KMS-11 (cell line): Measurements from ENCODE around the gene PRKCZ.

Source experiments
- H2AFZ ChIP-seq: fragments of 200-600 bp; sonication (generic); 2 replicates; pipeline ENCODE4 v1.6.1; 2016; ENCODE audit warnings: antibody characterized with exemption, mixed run types, low read depth
- H3K27ac ChIP-seq: fragments of 200-600 bp; sonication (generic); 2 replicates; pipeline ENCODE4 v1.6.1; 2016; ENCODE audit warnings: mild to moderate bottlenecking, mixed run types
- H3K27me3 ChIP-seq: fragments of 200-600 bp; sonication (generic); 2 replicates; pipeline ENCODE4 v1.6.1; 2017; ENCODE audit warnings: mild to moderate bottlenecking, low read depth, mixed run types, moderate library complexity; ENCODE audit not compliant: insufficient read depth
- H3K36me3 ChIP-seq: fragments of 200-600 bp; sonication (generic); 2 replicates; pipeline ENCODE4 v1.6.1; 2017; ENCODE audit warnings: mild to moderate bottlenecking, mixed run types; ENCODE audit not compliant: insufficient read depth
- H3K4me1 ChIP-seq: fragments of 200-600 bp; sonication (generic); 2 replicates; pipeline ENCODE4 v1.6.1; 2016; ENCODE audit warnings: mild to moderate bottlenecking, low read depth, mixed run types; ENCODE audit not compliant: poor library complexity, severe bottlenecking
- H3K4me2 ChIP-seq: fragments of 200-600 bp; sonication (generic); 2 replicates; pipeline ENCODE4 v1.7.0; 2016; ENCODE audit warnings: mild to moderate bottlenecking, mixed run types
- H3K4me3 ChIP-seq: fragments of 200-600 bp; sonication (generic); IDR thresholded peaks from 2 replicates; pipeline ENCODE4 v1.6.1; 2017; ENCODE audit warnings: low read depth, low read length, mixed read lengths; ENCODE audit not compliant: insufficient read depth
- H3K79me2 ChIP-seq: fragments of 200-600 bp; sonication (generic); 2 replicates; pipeline ENCODE4 v1.6.1; 2016; ENCODE audit warnings: low read depth, mixed run types; ENCODE audit not compliant: insufficient read depth
- H3K9ac ChIP-seq: fragments of 200-600 bp; sonication (generic); 2 replicates; pipeline ENCODE4 v1.6.1; 2016; ENCODE audit warnings: mild to moderate bottlenecking, mixed run types
- H4K20me1 ChIP-seq: fragments of 200-600 bp; sonication (generic); 2 replicates; pipeline ENCODE4 v1.6.1; 2016; ENCODE audit warnings: mild to moderate bottlenecking, mixed run types; ENCODE audit not compliant: insufficient read depth
- TF ChIP-seq, protein P1 (sequence below): fragments of 200-600 bp; sonication (generic); conservative IDR thresholded peaks from 2 replicates; pipeline ENCODE4 v1.6.1; 2017; ENCODE audit warnings: low read depth, mild to moderate bottlenecking, antibody characterized with exemption, low read length, moderate library complexity, mixed read lengths

PRKCZ gene

DNA sequence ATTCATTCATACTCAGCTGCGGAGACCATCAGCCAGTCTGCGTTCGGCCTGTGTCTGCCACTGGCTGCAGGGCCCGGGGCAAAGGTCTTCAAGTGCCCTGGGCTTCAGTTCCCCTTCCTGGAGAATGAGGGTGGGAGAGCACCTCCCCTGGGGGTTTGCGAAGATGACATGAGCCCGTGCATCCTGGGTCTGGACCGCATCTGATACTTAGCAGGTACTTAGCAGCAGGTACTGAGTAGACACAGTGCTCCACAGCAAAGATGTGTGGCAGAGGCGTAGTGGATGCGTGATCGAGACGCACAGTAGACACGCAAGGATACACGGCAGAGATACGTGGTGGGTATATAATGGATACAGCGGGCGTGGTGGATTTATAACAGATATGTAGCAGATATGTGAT lies 51.3 kb downstream of the PRKCZ start:
- no peaks in the 10 kb centered on the region for H3K79me2 ChIP-seq
- no peak overlapping the region for H3K4me3 ChIP-seq
- no peaks in the 10 kb centered on the region for H3K4me1 ChIP-seq
- TF ChIP-seq, protein P1, sequence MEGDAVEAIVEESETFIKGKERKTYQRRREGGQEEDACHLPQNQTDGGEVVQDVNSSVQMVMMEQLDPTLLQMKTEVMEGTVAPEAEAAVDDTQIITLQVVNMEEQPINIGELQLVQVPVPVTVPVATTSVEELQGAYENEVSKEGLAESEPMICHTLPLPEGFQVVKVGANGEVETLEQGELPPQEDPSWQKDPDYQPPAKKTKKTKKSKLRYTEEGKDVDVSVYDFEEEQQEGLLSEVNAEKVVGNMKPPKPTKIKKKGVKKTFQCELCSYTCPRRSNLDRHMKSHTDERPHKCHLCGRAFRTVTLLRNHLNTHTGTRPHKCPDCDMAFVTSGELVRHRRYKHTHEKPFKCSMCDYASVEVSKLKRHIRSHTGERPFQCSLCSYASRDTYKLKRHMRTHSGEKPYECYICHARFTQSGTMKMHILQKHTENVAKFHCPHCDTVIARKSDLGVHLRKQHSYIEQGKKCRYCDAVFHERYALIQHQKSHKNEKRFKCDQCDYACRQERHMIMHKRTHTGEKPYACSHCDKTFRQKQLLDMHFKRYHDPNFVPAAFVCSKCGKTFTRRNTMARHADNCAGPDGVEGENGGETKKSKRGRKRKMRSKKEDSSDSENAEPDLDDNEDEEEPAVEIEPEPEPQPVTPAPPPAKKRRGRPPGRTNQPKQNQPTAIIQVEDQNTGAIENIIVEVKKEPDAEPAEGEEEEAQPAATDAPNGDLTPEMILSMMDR = no peak
- no peaks in the 10 kb centered on the region for H3K36me3 ChIP-seq
- H3K9ac ChIP-seq = no peak overlapping the region
- no peak overlapping the region for H3K4me2 ChIP-seq
- peaks cover 57% of the 10 kb centered on the region for H3K27me3 ChIP-seq
- no peaks in the 10 kb centered on the region for H4K20me1 ChIP-seq
- H2AFZ ChIP-seq = no peak overlapping the region
- H3K27ac ChIP-seq = no peak overlapping the region

DNA sequence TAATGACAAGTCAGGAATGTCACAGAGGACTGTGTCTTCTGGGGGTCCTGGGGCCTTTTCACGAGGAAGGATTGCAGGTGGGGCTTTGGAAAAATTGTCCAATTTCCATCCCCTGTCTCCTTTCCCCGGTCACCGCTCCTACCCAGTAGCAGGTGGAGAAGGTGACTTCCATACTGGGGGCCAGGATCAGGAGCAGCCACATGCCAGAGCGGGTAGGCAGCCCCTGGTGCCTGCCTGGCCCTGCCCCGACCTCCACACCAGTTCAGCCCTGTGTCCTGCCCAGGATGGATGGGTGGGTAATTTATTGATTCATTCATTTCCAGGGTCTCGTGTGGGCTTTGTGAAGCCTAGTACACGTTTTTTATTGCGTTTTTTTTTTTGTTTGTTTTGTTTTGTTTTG lies 51.7 kb downstream of the PRKCZ start:
- H2AFZ ChIP-seq = no peak overlapping the region
- H3K27me3 ChIP-seq = peaks cover 59% of the 10 kb centered on the region
- no peak overlapping the region for H3K27ac ChIP-seq
- no peaks in the 10 kb centered on the region for H3K36me3 ChIP-seq
- H3K79me2 ChIP-seq = no peaks in the 10 kb centered on the region
- no peak overlapping the region for H3K9ac ChIP-seq
- no peak overlapping the region for H3K4me3 ChIP-seq
- H3K4me1 ChIP-seq = no peaks in the 10 kb centered on the region
- H3K4me2 ChIP-seq = no peak overlapping the region
- H4K20me1 ChIP-seq = no peaks in the 10 kb centered on the region
- TF ChIP-seq, protein P1 = no peak

DNA sequence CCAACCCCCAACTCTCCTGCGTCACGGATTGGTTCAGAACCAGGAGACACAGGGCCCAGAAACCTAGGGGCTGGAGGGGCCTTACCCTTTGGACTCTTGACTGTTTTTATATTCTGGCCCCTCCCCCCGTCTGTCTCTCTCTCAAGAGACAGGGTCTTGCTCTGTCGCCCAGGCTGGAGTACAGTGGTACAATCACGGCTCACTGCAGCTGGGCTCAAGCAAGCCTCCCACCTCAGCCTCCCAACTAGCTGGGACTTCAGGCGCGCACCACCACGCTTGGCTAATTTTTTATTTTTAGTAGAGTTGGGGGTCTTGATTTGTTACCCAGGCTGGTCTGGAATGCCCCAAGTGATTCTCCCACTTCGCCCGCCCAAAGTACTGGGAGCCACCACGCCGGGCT lies 52.5 kb downstream of the PRKCZ start:
- Histone ChIP-seq H3K4me2 (no peak overlapping the region), H3K79me2 (no peaks in the 10 kb centered on the region), H3K27me3 (peaks cover 68% of the 10 kb centered on the region), H3K4me1 (no peaks in the 10 kb centered on the region), H3K36me3 (no peaks in the 10 kb centered on the region), H3K9ac (no peak overlapping the region), H3K27ac (no peak overlapping the region), H2AFZ (no peak overlapping the region), H3K4me3 (no peak overlapping the region), H4K20me1 (no peaks in the 10 kb centered on the region)
- TF ChIP-seq, protein P1 = no peak

DNA sequence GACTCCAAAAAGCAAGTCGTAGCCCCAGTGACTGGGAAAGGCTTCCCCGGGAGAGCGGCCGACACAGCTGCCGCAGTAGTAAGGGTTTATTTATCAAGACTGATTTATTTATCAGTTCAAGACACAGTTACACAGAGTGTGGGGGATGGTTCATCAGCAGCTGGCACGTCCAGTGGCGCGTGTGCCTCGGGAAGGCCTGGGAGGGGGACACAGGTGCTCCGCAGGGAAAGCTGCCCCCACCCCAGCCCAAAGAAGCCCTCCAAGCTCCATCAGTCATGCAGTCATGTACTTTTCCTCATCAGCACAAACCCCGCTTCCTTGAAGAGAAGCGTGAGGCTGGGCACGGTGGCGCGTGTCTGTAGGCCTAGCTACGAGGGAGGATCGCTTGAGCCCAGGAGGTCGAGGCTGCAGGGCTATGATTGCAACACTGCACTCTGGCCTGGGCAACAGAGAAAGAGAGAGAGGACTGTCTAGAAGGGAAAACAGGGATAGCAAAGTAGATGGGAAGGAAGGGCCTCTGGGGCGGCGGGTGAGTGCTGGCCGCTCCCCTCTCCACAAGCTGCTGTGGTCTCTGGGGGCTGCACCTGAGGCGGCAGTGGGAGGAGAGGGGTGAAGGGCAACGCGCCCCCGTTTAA lies 53.2 kb downstream of the PRKCZ start:
- H2AFZ ChIP-seq = no peak overlapping the region
- H3K9ac ChIP-seq = no peak overlapping the region
- H3K27ac ChIP-seq = no peak overlapping the region
- no peaks in the 10 kb centered on the region for H3K36me3 ChIP-seq
- no peaks in the 10 kb centered on the region for H3K4me1 ChIP-seq
- no peak overlapping the region for H3K4me2 ChIP-seq
- TF ChIP-seq, protein P1 = no peak
- no peak overlapping the region for H3K4me3 ChIP-seq
- no peaks in the 10 kb centered on the region for H3K79me2 ChIP-seq
- peaks cover 64% of the 10 kb centered on the region for H3K27me3 ChIP-seq
- no peaks in the 10 kb centered on the region for H4K20me1 ChIP-seq
